Endometrium (tissue), 2 donors: ENCODE results near the gene ZNF236.

ENCODE experiments used
- FAIRE-seq: peaks from 2 replicates; lab custom pipeline; 2012; peaks lifted over from hg19 to GRCh38; lab: Jason Lieb, UNC
- donor health status: control.
- donor health status: control.

Gene ZNF236

DNA sequence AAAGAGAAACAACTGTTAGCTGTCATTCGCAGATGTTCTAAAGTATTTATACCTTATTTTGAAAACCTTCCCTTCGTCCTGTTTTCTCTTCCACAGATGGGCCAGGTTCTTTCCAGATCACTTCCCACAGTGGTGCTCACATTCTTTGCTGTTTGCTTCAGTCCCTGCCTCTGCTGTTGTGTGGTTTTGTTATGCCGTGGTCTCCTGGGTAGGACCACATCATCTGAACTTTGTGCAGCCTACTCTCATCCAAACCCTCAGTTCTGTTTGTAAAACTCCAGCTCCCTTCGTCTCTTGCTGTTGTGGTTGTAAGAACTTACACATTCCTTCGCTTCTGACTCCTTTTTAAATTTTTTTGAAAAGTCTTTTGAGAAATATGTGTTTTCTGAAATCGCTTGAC, 38.1 kb downstream of the ZNF236 start:
- no peak for FAIRE-seq

DNA sequence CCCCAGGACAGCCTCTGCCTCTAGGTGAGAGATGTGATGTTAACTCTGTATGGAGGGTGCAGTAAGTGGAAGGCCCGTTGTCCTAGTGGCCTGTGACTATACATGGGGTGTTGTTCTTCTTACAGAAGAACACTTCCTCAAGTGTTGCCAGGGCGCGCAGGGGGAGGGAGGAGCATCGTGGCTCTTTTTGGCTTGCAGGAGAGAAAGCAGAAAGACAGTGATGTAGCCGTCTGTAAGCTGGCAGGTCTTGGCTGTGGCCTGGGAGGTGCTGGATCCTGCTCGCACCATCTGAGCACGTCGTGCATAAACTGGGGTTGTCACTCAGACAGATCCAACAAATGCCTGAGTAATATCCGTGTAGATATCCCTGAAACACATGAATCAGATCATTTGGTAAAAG, 44.3 kb downstream of the ZNF236 start:
- no peak for FAIRE-seq

DNA sequence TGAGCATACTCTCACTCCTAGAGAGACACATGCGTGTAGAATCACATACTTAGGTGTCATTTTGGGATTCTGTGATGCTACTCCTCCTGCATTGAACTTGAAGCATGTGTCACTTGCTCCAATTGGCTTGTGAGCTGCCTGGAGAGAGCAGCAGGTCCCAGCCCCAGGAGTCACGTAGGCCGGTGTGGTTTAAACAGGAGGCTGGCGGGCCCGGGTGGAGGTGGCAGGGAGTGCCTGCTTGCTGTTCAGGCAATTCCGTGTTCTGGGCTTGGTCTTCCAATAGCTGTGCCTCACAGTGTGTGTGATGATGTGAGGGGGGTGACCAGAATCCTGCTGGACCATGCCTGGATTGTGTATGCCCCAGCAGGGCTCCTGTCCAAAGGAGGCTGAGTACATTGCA, 51.0 kb downstream of the ZNF236 start:
- no peak for FAIRE-seq

DNA sequence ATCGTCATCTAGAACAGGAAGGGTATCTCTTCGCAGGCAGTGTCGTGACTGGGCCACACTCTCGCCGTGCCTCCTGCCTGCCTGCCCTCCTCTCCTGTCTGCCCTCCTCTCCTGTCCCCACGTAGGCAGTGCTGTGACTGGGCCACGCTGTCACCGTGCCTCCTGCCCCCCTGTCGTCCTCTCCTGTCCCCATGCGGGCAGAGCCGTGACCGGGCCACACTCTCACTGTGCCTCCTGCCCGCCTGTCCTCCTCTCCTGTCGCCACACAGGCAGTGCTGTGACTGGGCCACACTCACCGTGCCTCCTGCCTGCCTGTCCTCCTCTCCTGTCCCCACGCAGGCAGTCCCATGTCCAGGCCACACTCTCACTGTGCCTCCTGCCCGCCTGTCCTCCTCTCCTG, 51.4 kb downstream of the ZNF236 start:
- FAIRE-seq: no peak

- FAIRE-seq: no peak
Measured at GRCh38 chr18:76874642-76875389, 52.5 kb downstream of the ZNF236 start.

GRCh38 chr18:76875390-76876325, 53.3 kb downstream of the ZNF236 start:
- FAIRE-seq: no peak

GRCh38 chr18:76878426-76878825, 56.1 kb downstream of the ZNF236 start:
- FAIRE-seq: no peak

DNA sequence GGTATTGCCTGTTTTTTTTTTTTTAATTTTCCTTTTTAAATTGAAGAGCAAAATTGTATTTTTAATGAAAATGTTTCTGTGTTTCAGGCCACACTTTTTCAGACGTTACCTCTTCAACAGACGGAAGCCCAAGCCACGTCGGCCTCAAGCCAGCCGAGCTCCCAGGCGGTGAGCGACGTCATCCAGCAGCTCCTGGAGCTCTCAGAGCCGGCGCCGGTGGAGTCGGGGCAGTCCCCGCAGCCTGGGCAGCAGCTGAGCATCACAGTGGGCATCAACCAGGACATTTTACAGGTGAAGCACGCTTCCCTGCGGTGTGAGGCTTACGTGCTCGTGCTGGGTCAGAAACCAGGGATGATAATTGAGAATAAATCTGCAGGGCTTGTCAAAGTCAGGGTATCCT, 57.7 kb downstream of the ZNF236 start:
- FAIRE-seq: no peak

- no peak for FAIRE-seq
Measured at GRCh38 chr18:76881744-76882143, 59.4 kb downstream of the ZNF236 start.

GRCh38 chr18:76882146-76882545, 59.8 kb downstream of the ZNF236 start:
- FAIRE-seq: no peak

GRCh38 chr18:76885001-76885400, 62.6 kb downstream of the ZNF236 start:
- FAIRE-seq: no peak

DNA sequence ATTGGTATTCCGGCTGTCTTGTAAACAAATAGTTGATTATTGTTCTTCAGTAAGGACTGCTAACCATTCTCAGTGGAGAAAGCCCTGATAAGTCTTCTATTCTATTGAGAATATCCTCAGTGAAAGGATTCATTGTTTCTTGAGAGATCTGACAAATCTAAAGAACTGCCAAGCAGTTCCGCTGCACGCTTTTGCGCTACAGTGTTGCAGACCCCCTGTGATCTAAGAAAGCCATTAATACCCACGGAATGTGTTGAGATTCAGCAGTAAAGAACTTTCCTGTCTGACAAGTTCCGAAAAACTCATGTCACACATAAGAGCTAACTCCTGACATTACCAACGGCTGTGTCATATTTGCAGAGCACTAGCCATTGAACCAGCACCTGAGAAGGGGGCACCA, 63.8 kb downstream of the ZNF236 start:
- FAIRE-seq: no peak

DNA sequence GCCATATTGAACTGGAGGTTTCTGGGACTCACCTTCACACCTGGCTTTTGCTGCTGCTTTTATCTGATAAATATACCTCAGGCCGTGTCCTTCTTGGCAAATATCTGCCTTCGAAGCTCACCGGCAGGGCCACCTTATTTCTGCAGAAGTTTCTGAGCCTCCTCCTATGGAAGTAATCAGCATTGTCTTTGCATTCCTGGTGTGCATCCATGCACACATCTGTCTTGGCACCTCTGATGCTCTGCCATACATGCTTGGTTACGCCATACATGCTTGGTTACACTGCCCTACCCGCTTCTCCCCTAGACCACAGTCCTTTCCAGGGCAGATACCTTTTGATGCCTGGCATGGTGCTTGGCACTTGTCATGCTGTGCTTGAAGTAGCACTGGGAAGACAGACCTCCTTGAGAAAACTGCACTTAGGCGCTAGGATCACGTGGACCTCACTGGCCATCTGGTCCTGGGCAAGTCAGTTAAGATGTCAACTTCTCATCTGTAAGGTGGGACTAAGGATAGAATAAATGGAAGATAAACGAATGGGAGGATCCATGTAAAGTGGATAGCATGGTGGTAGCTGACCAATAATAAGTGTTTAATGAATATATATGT, 66.8 kb downstream of the ZNF236 start:
- FAIRE-seq: no peak

DNA sequence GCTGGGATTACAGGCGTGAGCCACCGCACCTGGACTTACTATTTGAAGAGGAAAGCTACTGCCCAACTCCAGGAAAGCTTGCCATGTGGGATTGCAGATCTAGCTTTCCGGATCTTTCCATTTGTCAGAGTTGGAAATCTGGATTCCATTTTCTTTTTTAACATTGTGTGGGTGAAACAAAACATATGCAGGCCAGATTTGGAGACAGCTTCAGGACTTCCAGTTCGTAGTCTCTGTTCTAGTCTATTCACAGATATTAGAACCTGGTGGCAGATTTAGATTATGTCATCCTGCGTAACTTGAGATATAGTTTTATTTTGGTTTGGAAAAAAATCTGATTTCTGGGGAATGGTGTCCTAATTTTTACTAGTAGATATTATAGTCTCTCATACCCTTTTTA, 70.5 kb downstream of the ZNF236 start:
- FAIRE-seq: no peak

GRCh38 chr18:76894566-76895346, 72.4 kb downstream of the ZNF236 start:
- no peak for FAIRE-seq

DNA sequence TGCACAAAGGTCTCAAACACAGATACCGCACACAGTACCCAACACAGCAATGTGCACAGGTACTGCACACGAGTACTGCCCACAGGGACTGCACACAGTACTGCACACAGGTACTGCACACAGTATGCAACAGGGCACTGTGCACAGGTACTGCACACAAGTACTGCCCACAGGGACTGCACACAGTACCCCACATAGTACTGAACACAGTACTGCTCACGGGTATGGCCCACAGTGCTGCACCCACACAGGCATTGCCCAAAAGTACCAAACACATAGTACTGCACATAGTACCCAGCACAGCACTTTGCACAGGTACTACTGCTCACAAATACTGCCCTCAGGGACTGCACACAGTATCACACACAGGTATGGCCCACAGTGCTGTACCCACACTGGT, 73.1 kb downstream of the ZNF236 start:
- no peak for FAIRE-seq

- no peak for FAIRE-seq
Measured at GRCh38 chr18:76896677-76897076, 74.3 kb downstream of the ZNF236 start.

- FAIRE-seq: no peak
Measured at GRCh38 chr18:76897257-76897656, 74.9 kb downstream of the ZNF236 start.

DNA sequence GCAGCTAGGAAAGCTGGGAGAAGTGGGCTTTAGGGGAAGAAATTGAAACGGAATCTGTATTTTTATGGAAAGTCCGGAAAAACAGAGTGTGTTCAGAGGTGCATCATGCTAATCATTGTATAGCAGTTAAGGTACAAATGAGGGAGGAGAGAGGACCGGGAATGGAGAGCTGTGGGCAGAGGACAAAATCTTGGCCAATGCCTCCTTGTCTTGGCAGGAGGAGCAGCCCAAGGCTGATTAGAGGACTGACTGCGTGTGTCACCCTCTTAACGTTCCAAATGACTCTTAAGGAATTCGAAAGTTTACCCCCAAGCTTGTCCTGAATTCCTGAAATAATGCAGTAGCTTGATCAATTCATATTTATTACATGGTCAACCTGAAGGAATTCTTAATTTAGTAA, 81.0 kb downstream of the ZNF236 start:
- FAIRE-seq: no peak

- FAIRE-seq: no peak
Measured at GRCh38 chr18:76905821-76906220, 83.5 kb downstream of the ZNF236 start.

- no peak for FAIRE-seq
Measured at GRCh38 chr18:76908277-76908676, 85.9 kb downstream of the ZNF236 start.

- FAIRE-seq: no peak
Measured at GRCh38 chr18:76909439-76909838, 87.1 kb downstream of the ZNF236 start.
